ENCODE data around the gene TMUB1.

TMUB1 gene

GRCh38 chr7:151109094-151110048, 26.1 kb upstream of the TMUB1 start:
- TF ChIP-seq ZFX (IDR thresholded peaks at IDR 0.05; ENCODE audit: borderline replicate concordance) = no peak
- TF ChIP-seq CTCF (IDR thresholded peaks at IDR 0.05) = no peak
- H3K27ac ChIP-seq = peak overlapping the region; percentile 20; the same call in 1 of the 2 replicates

- no peak for TF ChIP-seq ZFX (IDR thresholded peaks at IDR 0.05; ENCODE audit: borderline replicate concordance)
- no peak for TF ChIP-seq CTCF (IDR thresholded peaks at IDR 0.05)
- 0 out of 2 replicates have a peak overlapping the region, but pooled peaks have one; percentile 20 for H3K27ac ChIP-seq
Observed at GRCh38 chr7:151107882-151108281, 24.6 kb upstream of the TMUB1 start.

- TF ChIP-seq CTCF (IDR thresholded peaks at IDR 0.05) = no peak
- no peak for TF ChIP-seq ZFX (IDR thresholded peaks at IDR 0.05; ENCODE audit: borderline replicate concordance)
- H3K27ac ChIP-seq = no peak overlapping the region
Observed at GRCh38 chr7:151104411-151105235, 21.3 kb upstream of the TMUB1 start.

GRCh38 chr7:151103973-151104372, 20.7 kb upstream of the TMUB1 start:
- TF ChIP-seq ZFX (IDR thresholded peaks at IDR 0.05; ENCODE audit: borderline replicate concordance) (no peak), CTCF (IDR thresholded peaks at IDR 0.05) (no peak)
- H3K27ac ChIP-seq = no peak overlapping the region; the same call in 1 of the 2 replicates

- no peak for TF ChIP-seq CTCF (IDR thresholded peaks at IDR 0.05)
- TF ChIP-seq ZFX (IDR thresholded peaks at IDR 0.05; ENCODE audit: borderline replicate concordance) = no peak
Observed at GRCh38 chr7:151102991-151103390, 19.7 kb upstream of the TMUB1 start.

GRCh38 chr7:151101621-151102396, 18.5 kb upstream of the TMUB1 start:
- TF ChIP-seq CTCF (IDR thresholded peaks at IDR 0.05) = no peak
- TF ChIP-seq ZFX (IDR thresholded peaks at IDR 0.05; ENCODE audit: borderline replicate concordance) = no peak

More at GRCh38 chr7:151102991-151103390, 19.7 kb upstream of the TMUB1 start:
- H3K27ac ChIP-seq = peak overlapping the region; percentile 0; the same call in 1 of the 2 replicates

More at GRCh38 chr7:151101621-151102396, 18.5 kb upstream of the TMUB1 start:
- no peak overlapping the region for H3K27ac ChIP-seq

All from 22Rv1 (cell line).